HFF-Myc (cell line): ENCODE data around the gene RABGAP1.

Experiments
- DNase-seq: peaks from one replicate; pipeline ENCODE4 v3.0.0-alpha.2; 2011; ENCODE audit warnings: low read depth; ENCODE audit errors: extremely low read depth
- H3K4me3 ChIP-seq: replicated peaks from 2 replicates; pipeline ENCODE4 v1.5.1; 2011; ENCODE audit warnings: low read depth, mild to moderate bottlenecking, control low read depth, low read length
- TF ChIP-seq, protein P1 (sequence below): IDR thresholded peaks from 2 replicates; pipeline ENCODE4 v1.5.1; 2012; ENCODE audit warnings: mild to moderate bottlenecking, low read depth, low read length, control low read depth; ENCODE audit errors: missing control alignments

RABGAP1 gene

DNA sequence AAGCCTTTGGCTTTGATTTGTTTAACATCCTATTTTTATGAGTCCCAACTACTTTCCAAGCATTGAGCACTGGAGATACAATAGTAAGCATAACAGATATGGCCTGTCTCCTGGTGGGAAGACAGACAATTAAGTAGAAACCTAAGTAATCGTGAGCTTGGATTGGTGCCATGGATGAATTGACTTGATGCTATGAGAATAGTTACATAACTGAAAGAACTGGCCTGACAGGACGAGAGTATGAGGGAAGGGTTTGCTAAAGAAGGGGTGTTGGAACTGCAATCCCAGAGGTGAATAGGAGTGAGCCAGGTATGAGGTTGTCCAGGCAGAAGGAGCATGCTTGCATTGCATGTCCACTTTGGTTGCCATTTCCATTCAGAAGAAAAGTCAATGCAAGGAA lies 145.1 kb downstream of the RABGAP1 start:
- no peak for DNase-seq
- TF ChIP-seq, protein P1, sequence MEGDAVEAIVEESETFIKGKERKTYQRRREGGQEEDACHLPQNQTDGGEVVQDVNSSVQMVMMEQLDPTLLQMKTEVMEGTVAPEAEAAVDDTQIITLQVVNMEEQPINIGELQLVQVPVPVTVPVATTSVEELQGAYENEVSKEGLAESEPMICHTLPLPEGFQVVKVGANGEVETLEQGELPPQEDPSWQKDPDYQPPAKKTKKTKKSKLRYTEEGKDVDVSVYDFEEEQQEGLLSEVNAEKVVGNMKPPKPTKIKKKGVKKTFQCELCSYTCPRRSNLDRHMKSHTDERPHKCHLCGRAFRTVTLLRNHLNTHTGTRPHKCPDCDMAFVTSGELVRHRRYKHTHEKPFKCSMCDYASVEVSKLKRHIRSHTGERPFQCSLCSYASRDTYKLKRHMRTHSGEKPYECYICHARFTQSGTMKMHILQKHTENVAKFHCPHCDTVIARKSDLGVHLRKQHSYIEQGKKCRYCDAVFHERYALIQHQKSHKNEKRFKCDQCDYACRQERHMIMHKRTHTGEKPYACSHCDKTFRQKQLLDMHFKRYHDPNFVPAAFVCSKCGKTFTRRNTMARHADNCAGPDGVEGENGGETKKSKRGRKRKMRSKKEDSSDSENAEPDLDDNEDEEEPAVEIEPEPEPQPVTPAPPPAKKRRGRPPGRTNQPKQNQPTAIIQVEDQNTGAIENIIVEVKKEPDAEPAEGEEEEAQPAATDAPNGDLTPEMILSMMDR, result no peak
- H3K4me3 ChIP-seq, result no peak overlapping the region

DNA sequence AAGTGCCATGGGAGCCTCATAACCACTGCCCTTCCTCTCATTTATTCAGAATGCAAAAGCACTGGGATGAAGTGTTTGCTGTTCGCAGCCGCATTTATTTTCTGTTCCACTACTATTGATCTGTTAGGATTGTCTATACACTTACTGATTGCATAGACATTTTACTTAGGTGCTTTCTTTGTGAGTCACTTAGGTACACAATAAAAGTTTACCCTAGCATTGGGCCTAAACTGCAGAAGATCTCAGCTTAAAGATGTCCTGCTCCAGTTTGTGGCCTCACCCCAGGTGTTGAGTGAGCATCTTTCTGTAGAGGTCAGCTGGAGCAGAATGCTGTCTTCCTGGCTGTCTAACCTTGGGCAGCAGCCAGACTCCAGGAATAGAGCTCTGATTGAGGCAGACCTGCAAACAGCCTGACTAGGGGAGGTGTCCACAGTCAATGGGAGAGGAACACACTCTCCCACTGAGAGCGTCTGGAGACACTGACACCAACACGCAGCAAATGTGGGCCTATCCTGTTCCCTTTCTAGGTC lies 146.6 kb downstream of the RABGAP1 start:
- no peak for DNase-seq
- H3K4me3 ChIP-seq, result no peak overlapping the region
- TF ChIP-seq, protein P1, result no peak

DNA sequence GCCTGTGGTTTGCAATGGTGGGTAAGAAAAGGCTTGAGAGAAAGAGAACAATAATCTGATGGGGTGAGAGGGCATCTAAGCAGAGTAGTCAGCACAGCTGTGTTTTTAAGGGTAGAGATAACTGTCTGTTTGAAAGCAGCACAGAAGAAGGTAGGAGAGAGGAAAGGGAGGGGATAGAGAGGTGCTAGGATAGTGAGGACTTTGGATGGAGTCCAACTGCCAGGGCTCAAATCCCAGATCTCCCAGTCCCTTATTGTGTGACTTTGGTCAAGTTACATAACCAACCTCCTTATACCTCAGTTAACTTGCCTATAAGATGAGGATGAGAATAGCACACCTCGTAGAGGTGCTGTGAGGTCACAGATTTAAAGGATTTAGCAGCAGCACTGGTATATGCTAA lies 148.2 kb downstream of the RABGAP1 start:
- TF ChIP-seq, protein P1, result no peak
- no peak overlapping the region for H3K4me3 ChIP-seq
- no peak for DNase-seq

DNA sequence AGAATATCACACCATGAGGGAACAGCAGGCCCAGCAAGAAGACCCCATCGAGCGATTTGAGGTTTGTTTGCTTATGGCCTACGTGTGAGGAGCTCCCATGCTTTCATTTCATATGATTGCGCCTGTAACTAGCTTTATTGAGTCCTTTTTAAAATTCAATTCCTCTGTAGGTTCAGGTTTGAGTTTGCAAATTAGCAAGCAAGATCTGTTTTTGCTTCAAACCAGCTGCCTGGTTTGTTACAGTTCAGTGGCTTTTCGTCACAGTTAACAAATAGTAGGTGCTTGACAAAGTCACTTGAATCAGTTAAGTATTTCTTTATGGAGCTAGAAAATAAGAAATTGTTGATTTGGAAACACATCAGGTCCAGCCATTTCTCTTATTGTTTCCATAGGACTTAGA lies 149.0 kb downstream of the RABGAP1 start:
- no peak for DNase-seq
- TF ChIP-seq, protein P1, result no peak
- H3K4me3 ChIP-seq, result no peak overlapping the region

DNA sequence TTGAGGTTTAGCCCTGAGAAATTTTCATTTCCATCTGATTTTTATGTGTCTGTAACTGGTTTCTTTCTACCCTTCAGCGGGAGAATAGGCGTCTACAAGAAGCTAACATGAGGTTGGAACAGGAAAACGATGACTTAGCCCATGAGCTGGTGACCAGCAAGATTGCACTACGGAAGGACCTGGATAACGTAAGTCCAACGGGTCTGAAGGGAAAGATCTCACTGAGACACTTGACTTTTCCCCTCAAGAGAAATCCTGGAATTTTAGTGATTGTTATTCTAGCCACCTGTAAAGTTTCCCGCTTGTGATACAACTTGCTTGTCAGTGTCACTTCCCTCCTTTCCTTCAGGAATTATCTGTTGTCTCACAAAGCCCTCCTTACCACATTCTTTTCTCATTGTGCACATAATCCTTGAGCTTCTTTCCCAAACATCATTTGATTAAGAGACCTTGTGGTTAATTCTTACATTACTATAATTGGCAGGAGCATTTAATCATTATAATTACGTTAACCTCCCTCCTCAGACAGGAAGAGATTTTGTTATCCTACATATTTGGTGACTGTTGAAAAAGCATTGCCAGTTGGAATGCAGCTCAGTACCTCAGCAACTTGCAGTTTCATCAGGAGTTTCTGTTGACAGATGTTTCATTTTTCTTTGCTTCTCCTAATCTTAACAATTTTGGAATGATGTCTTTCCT lies 149.5 kb downstream of the RABGAP1 start:
- TF ChIP-seq, protein P1, result no peak
- H3K4me3 ChIP-seq, result no peak overlapping the region
- no peak for DNase-seq

DNA sequence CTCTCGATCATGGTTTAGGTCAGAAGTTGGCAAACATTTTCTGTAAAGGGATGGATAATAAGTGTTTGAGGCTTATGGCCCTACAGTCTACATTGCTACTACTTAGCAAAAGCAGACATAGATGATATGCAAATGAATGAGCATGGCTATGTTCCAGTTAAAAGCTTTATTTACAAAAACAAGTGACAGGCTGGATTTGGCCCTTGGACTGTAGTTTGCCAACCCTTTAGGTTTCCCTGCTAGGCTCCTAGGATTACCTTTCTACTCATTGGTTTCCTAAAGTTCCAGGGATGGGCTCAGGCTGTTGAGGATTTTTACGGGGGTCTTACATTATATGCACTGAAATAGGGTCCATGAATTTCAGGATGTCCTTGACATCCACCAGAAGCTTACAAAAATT lies 150.1 kb downstream of the RABGAP1 start:
- TF ChIP-seq, protein P1, result no peak
- DNase-seq, result no peak
- H3K4me3 ChIP-seq, result no peak overlapping the region
